Vagina (tissue), 2 donors: ENCODE data around the gene VTI1A. TPM values are rescaled to one million over a fixed set of nuclear protein-coding genes. Genes with fewer than 3 reads are reported as not detected.

Source experiments
- DNase-seq, 2 donors: peaks; one replicate each; pipeline ENCODE4 v3.0.0-alpha.2; 2017; ENCODE audit errors: extremely low spot score in 2 of 2
- H3K27ac ChIP-seq: fragments of 200-600 bp; sonication (generic); one replicate; pipeline ENCODE4 v1.5.1; 2019
- H3K27me3 ChIP-seq: fragments of 200-600 bp; sonication (generic); one replicate; pipeline ENCODE4 v1.5.1; 2019
- H3K36me3 ChIP-seq, 2 donors: fragments of 200-600 bp; sonication (generic); one replicate each; pipeline ENCODE4 v1.5.1; 2017 to 2019
- H3K4me1 ChIP-seq: fragments of 200-600 bp; sonication (generic); one replicate; pipeline ENCODE4 v1.5.1; 2019
- H3K4me3 ChIP-seq, 2 donors: fragments of 200-600 bp; sonication (generic); 1 replicate in 1 of 2; 2 replicates in 1 of 2; pipeline ENCODE4 v1.5.1; 2016 to 2019
- H3K9me3 ChIP-seq: fragments of 200-600 bp; sonication (generic); one replicate; pipeline ENCODE4 v1.5.1; 2019
- POLR2A ChIP-seq, 2 donors: fragments of 450-650 bp; IDR thresholded peaks; one replicate each; pipeline ENCODE4 v1.6.1; 2017; ENCODE audit warnings: antibody characterized with exemption in 2 of 2, mild to moderate bottlenecking in 2 of 2, moderate library complexity in 2 of 2
- POLR2AphosphoS5 ChIP-seq, 2 donors: sonication (generic); formaldehyde crosslinking; IDR thresholded peaks; one replicate each; pipeline ENCODE4 v1.9.0; 2017; ENCODE audit warnings: antibody characterized with exemption in 2 of 2, mild to moderate bottlenecking in 2 of 2, low read depth in 1 of 2; ENCODE audit not compliant: insufficient read depth in 1 of 2
- intact Hi-C: fragments of 100-400 bp; cut with DNase I; formaldehyde crosslinking; loops from one replicate; pipeline ENCODE4 v1.15.1; 2023
- total RNA-seq: library from RNA; depleted of rRNA; stranded (reverse); fragments of >200 nt; gene quantifications from one replicate; pipeline ENCODE4 v1.2.3, GENCODE V29; 2016
- TF ChIP-seq, protein P1 (sequence below), 3 experiments: fragments of 450-650 bp in 2 of 3; fragments of 200-600 bp in 1 of 3; sonication (generic) in 1 of 3; IDR thresholded peaks; one replicate each; pipeline ENCODE4 v1.5.1; 2017 to 2019; ENCODE audit warnings: antibody characterized with exemption in 3 of 3, mild to moderate bottlenecking in 2 of 3, moderate library complexity in 2 of 3

VTI1A gene
- total RNA-seq, 1 donor from 2014 or later, result 49.1 TPM

GRCh38 chr10:112614586-112614985 lies 167.6 kb downstream of the VTI1A start:
- intact Hi-C loops, result no loop called here
- Histone ChIP-seq H3K4me1 (no peaks in the 10 kb centered on the region), H3K4me3 (no peak overlapping the region), H3K9me3 (peaks cover 6% of the 10 kb centered on the region), H3K27ac (no peak overlapping the region), H3K27me3 (no peaks in the 10 kb centered on the region), H3K36me3 (no peaks in the 10 kb centered on the region)
- DNase-seq, result no peak
- no peak for TF ChIP-seq POLR2AphosphoS5 (IDR thresholded peaks at IDR 0.05; ENCODE audit: insufficient read depth in 1 of 2, low read depth in 1 of 2)
- TF ChIP-seq, protein P1, sequence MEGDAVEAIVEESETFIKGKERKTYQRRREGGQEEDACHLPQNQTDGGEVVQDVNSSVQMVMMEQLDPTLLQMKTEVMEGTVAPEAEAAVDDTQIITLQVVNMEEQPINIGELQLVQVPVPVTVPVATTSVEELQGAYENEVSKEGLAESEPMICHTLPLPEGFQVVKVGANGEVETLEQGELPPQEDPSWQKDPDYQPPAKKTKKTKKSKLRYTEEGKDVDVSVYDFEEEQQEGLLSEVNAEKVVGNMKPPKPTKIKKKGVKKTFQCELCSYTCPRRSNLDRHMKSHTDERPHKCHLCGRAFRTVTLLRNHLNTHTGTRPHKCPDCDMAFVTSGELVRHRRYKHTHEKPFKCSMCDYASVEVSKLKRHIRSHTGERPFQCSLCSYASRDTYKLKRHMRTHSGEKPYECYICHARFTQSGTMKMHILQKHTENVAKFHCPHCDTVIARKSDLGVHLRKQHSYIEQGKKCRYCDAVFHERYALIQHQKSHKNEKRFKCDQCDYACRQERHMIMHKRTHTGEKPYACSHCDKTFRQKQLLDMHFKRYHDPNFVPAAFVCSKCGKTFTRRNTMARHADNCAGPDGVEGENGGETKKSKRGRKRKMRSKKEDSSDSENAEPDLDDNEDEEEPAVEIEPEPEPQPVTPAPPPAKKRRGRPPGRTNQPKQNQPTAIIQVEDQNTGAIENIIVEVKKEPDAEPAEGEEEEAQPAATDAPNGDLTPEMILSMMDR (IDR thresholded peaks at IDR 0.05), result no peak
- TF ChIP-seq POLR2A (IDR thresholded peaks at IDR 0.05), result no peak

GRCh38 chr10:112615269-112615668 lies 168.3 kb downstream of the VTI1A start:
- no peak overlapping the region for H3K27ac ChIP-seq

GRCh38 chr10:112616647-112617046 lies 169.6 kb downstream of the VTI1A start:
- peaks cover 6% of the 10 kb centered on the region for H3K9me3 ChIP-seq
- no peak for DNase-seq
- no peaks in the 10 kb centered on the region for H3K27me3 ChIP-seq
- intact Hi-C loops, result no loop called here
- H3K4me3 ChIP-seq, result no peak overlapping the region
- TF ChIP-seq, protein P1 (IDR thresholded peaks at IDR 0.05), result no peak
- TF ChIP-seq POLR2A (IDR thresholded peaks at IDR 0.05), result no peak
- TF ChIP-seq POLR2AphosphoS5 (IDR thresholded peaks at IDR 0.05; ENCODE audit: insufficient read depth in 1 of 2, low read depth in 1 of 2), result no peak
- H3K27ac ChIP-seq, result no peak overlapping the region
- no peaks in the 10 kb centered on the region for H3K36me3 ChIP-seq
- H3K4me1 ChIP-seq, result no peaks in the 10 kb centered on the region

More at GRCh38 chr10:112615269-112615668, 168.3 kb downstream of the VTI1A start:
- H3K4me1 ChIP-seq, result no peaks in the 10 kb centered on the region
- no peak for DNase-seq
- no peak overlapping the region for H3K4me3 ChIP-seq
- TF ChIP-seq, protein P1 (IDR thresholded peaks at IDR 0.05), result no peak
- TF ChIP-seq POLR2A (IDR thresholded peaks at IDR 0.05) (no peak), POLR2AphosphoS5 (IDR thresholded peaks at IDR 0.05; ENCODE audit: insufficient read depth in 1 of 2, low read depth in 1 of 2) (no peak)
- intact Hi-C loops, result no loop called here
- no peaks in the 10 kb centered on the region for H3K27me3 ChIP-seq
- H3K9me3 ChIP-seq, result peaks cover 6% of the 10 kb centered on the region
- no peaks in the 10 kb centered on the region for H3K36me3 ChIP-seq

GRCh38 chr10:112618814-112619213 lies 171.8 kb downstream of the VTI1A start:
- Histone ChIP-seq H3K9me3 (peaks cover 6% of the 10 kb centered on the region), H3K4me1 (peaks cover 11% of the 10 kb centered on the region), H3K27me3 (no peaks in the 10 kb centered on the region), H3K36me3 (no peaks in the 10 kb centered on the region), H3K4me3 (no peak overlapping the region), H3K27ac (no peak overlapping the region)
- intact Hi-C loops, result no loop called here
- no peak for DNase-seq
- no peak for TF ChIP-seq POLR2A (IDR thresholded peaks at IDR 0.05)
- TF ChIP-seq, protein P1 (IDR thresholded peaks at IDR 0.05), result no peak
- no peak for TF ChIP-seq POLR2AphosphoS5 (IDR thresholded peaks at IDR 0.05; ENCODE audit: insufficient read depth in 1 of 2, low read depth in 1 of 2)

- intact Hi-C loops, result no loop called here
- Histone ChIP-seq H3K36me3 (no peaks in the 10 kb centered on the region), H3K27me3 (no peaks in the 10 kb centered on the region), H3K27ac (no peak overlapping the region), H3K4me1 (peaks cover 14% of the 10 kb centered on the region), H3K9me3 (peaks cover 6% of the 10 kb centered on the region), H3K4me3 (no peak overlapping the region)
- DNase-seq, result no peak
- no peak for TF ChIP-seq POLR2AphosphoS5 (IDR thresholded peaks at IDR 0.05; ENCODE audit: insufficient read depth in 1 of 2, low read depth in 1 of 2)
- TF ChIP-seq, protein P1 (IDR thresholded peaks at IDR 0.05), result no peak
- TF ChIP-seq POLR2A (IDR thresholded peaks at IDR 0.05), result no peak
Measured at GRCh38 chr10:112619556-112619955, 172.5 kb downstream of the VTI1A start.
